GM12878 (cell line): Measurements from ENCODE around the gene KDM4D. TPM values are rescaled to one million over a fixed set of nuclear protein-coding genes. Genes with fewer than 3 reads are reported as not detected.

Experiments used
- ATAC-seq: fragments of 200-7000 bp; cut with Tn5 transposase; 3 replicates; pipeline ENCODE4 v1.9.1; 2020; ENCODE audit warnings: mild to moderate bottlenecking, moderate library complexity
- BruUV-seq: library from RNA; stranded (reverse); fragments of 400-500 nt; replicated peaks from 2 replicates; lab custom pipeline; 2021; lab: Mats Ljungman, UMichigan
- CTCF ChIA-PET: fragments of 300-600 bp; sonication (Branson Sonifier 250); formaldehyde crosslinking; extraction: SDS; loops from one replicate; lab custom pipeline; 2021; ENCODE audit warnings: inconsistent platforms; lab: Yijun Ruan, JAX
- POLR2A ChIA-PET: fragments of 350-600 bp; formaldehyde crosslinking; extraction: SDS; loops from one replicate; lab custom pipeline; 2021; ENCODE audit warnings: inconsistent platforms; lab: Charles Lee
- RAD21 ChIA-PET: fragments of 300-600 bp; sonication (Branson Sonifier 250); formaldehyde crosslinking; loops from one replicate; lab custom pipeline; 2023; ENCODE audit warnings: antibody characterized with exemption; ENCODE audit not compliant: unreplicated experiment; lab: Charles Lee
- SMC1A ChIA-PET: fragments of 300-600 bp; sonication (Branson Sonifier 250); formaldehyde crosslinking; loops from one replicate; lab custom pipeline; 2023; ENCODE audit not compliant: unreplicated experiment, uncharacterized antibody; lab: Charles Lee
- DNase-seq: peaks from one replicate; pipeline ENCODE4 v3.0.0-alpha.2; 2011; ENCODE audit warnings: low read depth, low spot score
- FAIRE-seq: peaks from 3 replicates; lab custom pipeline; 2011; peaks lifted over from hg19 to GRCh38; lab: Jason Lieb, UNC
- H2AFZ ChIP-seq: 2 replicates; pipeline ENCODE4 v1.6.0; 2011; ENCODE audit warnings: low read depth, low read length, control low read depth; ENCODE audit not compliant: control insufficient read depth
- H3K27ac ChIP-seq: 2 replicates; pipeline ENCODE4 v1.5.1; 2011; ENCODE audit warnings: control low read depth; ENCODE audit not compliant: control insufficient read depth, insufficient read depth
- H3K27me3 ChIP-seq, 2 experiments: replicated peaks in 1 of 2; 2 replicates each; pipeline versions ENCODE4 v1.6.0 to v1.6.1; 2011; ENCODE audit warnings: low read length in 1 of 2; ENCODE audit not compliant: control insufficient read depth in 2 of 2, insufficient read depth in 2 of 2
- H3K36me3 ChIP-seq, 2 experiments: 2 replicates each; pipeline ENCODE4 v1.5.1; 2011; ENCODE audit warnings: low read length in 1 of 2; ENCODE audit not compliant: control insufficient read depth in 2 of 2, insufficient read depth in 2 of 2
- H3K4me1 ChIP-seq: 2 replicates; pipeline ENCODE4 v1.6.1; 2011; ENCODE audit warnings: mild to moderate bottlenecking, low read length, moderate library complexity, mixed read lengths; ENCODE audit not compliant: control insufficient read depth, insufficient read depth
- H3K4me2 ChIP-seq: 2 replicates; pipeline ENCODE4 v1.6.0; 2011; ENCODE audit warnings: control low read depth; ENCODE audit not compliant: control insufficient read depth, insufficient read depth
- H3K4me3 ChIP-seq: fragments of 200-600 bp; sonication (generic); 2 replicates; pipeline ENCODE4 v1.5.1; 2016
- H3K79me2 ChIP-seq: 2 replicates; pipeline ENCODE4 v1.6.0; 2011; ENCODE audit warnings: low read length; ENCODE audit not compliant: control insufficient read depth, insufficient read depth
- H3K9ac ChIP-seq: 2 replicates; pipeline ENCODE4 v1.8.0; 2011; ENCODE audit warnings: low read length, control low read depth, mixed read lengths; ENCODE audit not compliant: control insufficient read depth, insufficient read depth
- H3K9me3 ChIP-seq: replicated peaks from 3 replicates; pipeline ENCODE4 v1.5.1; 2011; ENCODE audit warnings: mild to moderate bottlenecking, low read length; ENCODE audit not compliant: control insufficient read depth, insufficient read depth
- H4K20me1 ChIP-seq: 2 replicates; pipeline ENCODE4 v1.6.0; 2011; ENCODE audit not compliant: control insufficient read depth, insufficient read depth
- BACH1 ChIP-seq: fragments of 450-650 bp; IDR thresholded peaks from 2 replicates; pipeline ENCODE4 v1.6.1; 2017; ENCODE audit warnings: mild to moderate bottlenecking, borderline replicate concordance
- E2F8 ChIP-seq: fragments of 450-650 bp; IDR thresholded peaks from 2 replicates; pipeline ENCODE4 v1.6.1; 2018; ENCODE audit warnings: mild to moderate bottlenecking, low read depth, moderate library complexity; ENCODE audit not compliant: partially characterized antibody
- NFYA ChIP-seq: IDR thresholded peaks from 2 replicates; pipeline ENCODE4 v1.6.1; 2011; ENCODE audit warnings: low read depth, mild to moderate bottlenecking, low read length, improper control_type of control experiment, borderline replicate concordance
- RB1 ChIP-seq: fragments of 450-650 bp; formaldehyde crosslinking; IDR thresholded peaks from 2 replicates; pipeline ENCODE4 v1.6.1; 2017; ENCODE audit warnings: mild to moderate bottlenecking, borderline replicate concordance
- ZNF217 ChIP-seq: fragments of 450-650 bp; IDR thresholded peaks from 2 replicates; pipeline ENCODE4 v1.6.1; 2017; ENCODE audit warnings: antibody characterized with exemption, mild to moderate bottlenecking
- WGBS: methylation state at CpG from one replicate; pipeline ENCODE4 v1.1.6; 2016; ENCODE audit warnings: low lambda C conversion rate; ENCODE audit not compliant: insufficient replicate concordance, insufficient coverage; ENCODE audit errors: missing lambda C conversion rate; 5-methylcytosine and 5-hydroxymethylcytosine counted together
- in situ Hi-C: fragments of 300-500 bp; cut with MboI; formaldehyde crosslinking; loops from 9 replicates; pipeline ENCODE4 v1.14.3; 2018; ENCODE audit warnings: mixed read lengths
- intact Hi-C: fragments of 100-400 bp; cut with micrococcal nuclease; formaldehyde crosslinking; loops from one replicate; pipeline ENCODE4 v1.14.2; 2022; ENCODE audit not compliant: unreplicated experiment
- polyA plus RNA-seq, 11 experiments: library from polyadenylated mRNA; depleted of rRNA in 4 of 11; unstranded in 6 of 11; stranded (reverse) in 5 of 11; fragments of >200 nt; fragmentation: Nextera tagmentation in 4 of 11; fragmentation: Illumina TruSeq in 1 of 11; extraction: Ambion mirVana in 4 of 11; extraction: Trizol in 1 of 11; gene quantifications; 1 replicate in 1 of 11; 2 replicates in 10 of 11; pipeline versions ENCODE4 v1.2.1 to v1.2.3, GENCODE V29; 2011 to 2016; ENCODE audit warnings: inconsistent platforms in 2 of 11, missing spikeins in 2 of 11, low read depth in 1 of 11
- total RNA-seq, 4 experiments: library from RNA; depleted of rRNA in 3 of 4; stranded (reverse); fragments of >200 nt in 3 of 4; fragmentation: Illumina TruSeq in 1 of 4; extraction: Trizol in 1 of 4; gene quantifications; 2 replicates each; pipeline versions ENCODE4 v1.2.1 to v1.2.3, GENCODE V29; 2013 to 2021
- TF ChIP-seq, protein P1 (sequence below), 3 experiments: IDR thresholded peaks in 2 of 3; conservative IDR thresholded peaks in 1 of 3; 2 replicates each; pipeline ENCODE4 v1.5.1; 2011; ENCODE audit warnings: low read depth in 3 of 3, low read length in 3 of 3, mild to moderate bottlenecking in 3 of 3, control low read depth in 2 of 3, moderate library complexity in 2 of 3, inconsistent platforms in 1 of 3, mixed read lengths in 1 of 3; ENCODE audit not compliant: control insufficient read depth in 2 of 3, insufficient read depth in 1 of 3; ENCODE audit errors: extremely low read depth in 1 of 3
- TF ChIP-seq, protein P2 (sequence below): IDR thresholded peaks from 2 replicates; pipeline ENCODE4 v1.6.1; 2011; ENCODE audit warnings: borderline replicate concordance, low read depth, mild to moderate bottlenecking, moderate library complexity, mixed read lengths, low read length; ENCODE audit not compliant: insufficient read depth; ENCODE audit errors: extremely low read length

The KDM4D gene
- total and polyA plus RNA-seq, 10 of the 15 experiments (the other 5 are each of a cell fraction or from before 2014, with no cell fraction given) = 0.63 to 2.6 (median 1.3) TPM

DNA sequence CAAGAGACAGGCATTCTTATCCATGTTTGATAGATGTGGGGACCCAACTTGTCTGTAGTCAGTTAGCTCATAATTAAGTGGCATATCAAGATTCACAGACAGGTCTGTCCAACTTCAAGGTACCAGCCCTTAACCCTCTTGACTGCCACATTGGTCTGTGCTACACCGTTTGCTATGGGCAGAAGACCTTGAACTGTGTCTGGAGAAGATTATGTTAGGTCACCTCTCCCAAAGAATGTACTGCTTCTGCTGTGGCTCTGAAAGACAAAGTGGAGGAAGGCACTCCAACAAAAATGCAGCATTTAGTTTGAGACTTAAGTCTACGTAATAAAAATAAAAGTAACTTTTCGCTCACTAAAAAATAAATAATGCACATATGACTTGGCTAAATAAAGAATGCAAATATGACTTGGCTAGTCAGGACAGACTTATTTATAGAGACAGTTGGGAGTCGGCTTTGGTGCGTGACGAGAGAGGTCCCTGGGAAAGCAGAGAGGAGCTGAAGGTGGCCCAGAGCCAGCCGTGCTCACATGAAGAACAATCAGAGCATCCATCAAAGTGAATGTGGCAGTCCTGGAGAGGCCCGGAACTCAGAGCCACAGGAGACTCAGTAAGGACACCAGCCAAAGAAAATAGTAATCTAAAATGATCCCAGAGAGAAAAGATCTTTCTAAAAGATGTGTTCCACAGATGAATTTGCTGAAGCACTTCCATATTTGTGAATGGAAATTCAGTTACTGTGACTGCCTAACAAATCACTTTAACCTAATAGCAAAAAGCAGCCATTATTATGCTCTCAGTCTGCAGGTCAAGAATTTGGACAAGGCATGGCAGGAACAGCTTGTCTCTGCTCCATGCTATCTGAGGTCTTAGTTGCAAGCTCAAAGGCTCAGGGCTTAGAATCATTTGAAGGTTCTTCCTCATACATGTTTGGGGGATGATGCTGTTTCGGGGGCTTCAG, 35.1 kb upstream of the KDM4D start:
- RAD21 ChIA-PET = no interaction called here
- Histone ChIP-seq H3K9ac (no peak overlapping the region), H3K36me3 (no peaks in the 10 kb centered on the region), H3K4me3 (no peak overlapping the region), H4K20me1 (no peaks in the 10 kb centered on the region), H3K4me1 (no peaks in the 10 kb centered on the region), H3K27me3 (no peaks in the 10 kb centered on the region), H3K4me2 (no peak overlapping the region), H2AFZ (no peak overlapping the region), H3K79me2 (no peaks in the 10 kb centered on the region), H3K27ac (no peak overlapping the region), H3K9me3 (no peaks in the 10 kb centered on the region)
- DNase-seq (no peak), ATAC-seq (no peak), FAIRE-seq (no peak)
- POLR2A ChIA-PET = no interaction called here
- BruUV-seq = no TSS peak
- CTCF ChIA-PET = no interaction called here
- no peak for TF ChIP-seq RB1
- TF ChIP-seq, protein P1, sequence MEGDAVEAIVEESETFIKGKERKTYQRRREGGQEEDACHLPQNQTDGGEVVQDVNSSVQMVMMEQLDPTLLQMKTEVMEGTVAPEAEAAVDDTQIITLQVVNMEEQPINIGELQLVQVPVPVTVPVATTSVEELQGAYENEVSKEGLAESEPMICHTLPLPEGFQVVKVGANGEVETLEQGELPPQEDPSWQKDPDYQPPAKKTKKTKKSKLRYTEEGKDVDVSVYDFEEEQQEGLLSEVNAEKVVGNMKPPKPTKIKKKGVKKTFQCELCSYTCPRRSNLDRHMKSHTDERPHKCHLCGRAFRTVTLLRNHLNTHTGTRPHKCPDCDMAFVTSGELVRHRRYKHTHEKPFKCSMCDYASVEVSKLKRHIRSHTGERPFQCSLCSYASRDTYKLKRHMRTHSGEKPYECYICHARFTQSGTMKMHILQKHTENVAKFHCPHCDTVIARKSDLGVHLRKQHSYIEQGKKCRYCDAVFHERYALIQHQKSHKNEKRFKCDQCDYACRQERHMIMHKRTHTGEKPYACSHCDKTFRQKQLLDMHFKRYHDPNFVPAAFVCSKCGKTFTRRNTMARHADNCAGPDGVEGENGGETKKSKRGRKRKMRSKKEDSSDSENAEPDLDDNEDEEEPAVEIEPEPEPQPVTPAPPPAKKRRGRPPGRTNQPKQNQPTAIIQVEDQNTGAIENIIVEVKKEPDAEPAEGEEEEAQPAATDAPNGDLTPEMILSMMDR (IDR thresholded peaks at IDR 0.05 in 2 of 3, conservative IDR thresholded peaks at IDR 0.05 in 1 of 3; ENCODE audit: control insufficient read depth in 2 of 3, extremely low read depth in 1 of 3, insufficient read depth in 1 of 3, low read depth in 3 of 3, low read length in 3 of 3) = no peak
- no peak for TF ChIP-seq ZNF217
- no peak for TF ChIP-seq BACH1
- TF ChIP-seq, protein P2, sequence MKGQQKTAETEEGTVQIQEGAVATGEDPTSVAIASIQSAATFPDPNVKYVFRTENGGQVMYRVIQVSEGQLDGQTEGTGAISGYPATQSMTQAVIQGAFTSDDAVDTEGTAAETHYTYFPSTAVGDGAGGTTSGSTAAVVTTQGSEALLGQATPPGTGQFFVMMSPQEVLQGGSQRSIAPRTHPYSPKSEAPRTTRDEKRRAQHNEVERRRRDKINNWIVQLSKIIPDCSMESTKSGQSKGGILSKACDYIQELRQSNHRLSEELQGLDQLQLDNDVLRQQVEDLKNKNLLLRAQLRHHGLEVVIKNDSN = no peak
- no peak for TF ChIP-seq E2F8
- no peak for TF ChIP-seq NFYA
- 8% methylated on average over 9 of the region's 9 CpGs for WGBS
- in situ Hi-C loops (no loop called here), intact Hi-C loops (no loop called here)
- SMC1A ChIA-PET = no interaction called here
